Stimulated activated naive CD8-positive, alpha-beta T cell treated with anti-CD3 and anti-CD28 coated beads, Interleukin-15, Interleukin-2, amounts not matched to agents 100 ng/mL and 50 ng/mL, for 24 hours (primary cell): ENCODE data around the gene SKAP1.

Source experiments
- H3K27ac Mint-ChIP-seq: one replicate; pipeline ENCODE4 v1.8.0; 2021; ENCODE audit warnings: mild to moderate bottlenecking, mixed read lengths
- H3K27me3 Mint-ChIP-seq: one replicate; pipeline ENCODE4 v1.8.0; 2021; ENCODE audit warnings: mixed read lengths
- H3K36me3 Mint-ChIP-seq: one replicate; pipeline ENCODE4 v1.8.0; 2021; ENCODE audit warnings: low read depth, mixed read lengths
- H3K4me1 Mint-ChIP-seq: one replicate; pipeline ENCODE4 v1.8.0; 2021; ENCODE audit warnings: low read depth, mixed read lengths
- H3K4me3 Mint-ChIP-seq: one replicate; pipeline ENCODE4 v1.8.0; 2021; ENCODE audit warnings: mild to moderate bottlenecking, mixed read lengths
- H3K9me3 Mint-ChIP-seq: one replicate; pipeline ENCODE4 v1.8.0; 2021; ENCODE audit warnings: mixed read lengths

Gene SKAP1

GRCh38 chr17:48240562-48241130 lies 189.4 kb downstream of the SKAP1 start:
- Mint-ChIP-seq H3K4me3 (no peak overlapping the region), H3K4me1 (peaks cover 70% of the 10 kb centered on the region), H3K9me3 (no peaks in the 10 kb centered on the region), H3K27ac (peak overlapping the region; percentile 27), H3K27me3 (no peaks in the 10 kb centered on the region), H3K36me3 (peaks cover 19% of the 10 kb centered on the region)

- Mint-ChIP-seq H3K27ac (peak overlapping the region; percentile 32), H3K4me1 (peaks cover 66% of the 10 kb centered on the region), H3K4me3 (no peak overlapping the region)
These were observed 189.9 kb downstream of the SKAP1 start for GRCh38 chr17:48240122-48240521.

GRCh38 chr17:48239603-48239995 lies 190.4 kb downstream of the SKAP1 start:
- H3K27me3 Mint-ChIP-seq: no peaks in the 10 kb centered on the region
- no peak overlapping the region for H3K4me3 Mint-ChIP-seq
- H3K36me3 Mint-ChIP-seq: peaks cover 24% of the 10 kb centered on the region
- H3K9me3 Mint-ChIP-seq: no peaks in the 10 kb centered on the region
- peaks cover 61% of the 10 kb centered on the region for H3K4me1 Mint-ChIP-seq
- H3K27ac Mint-ChIP-seq: peak overlapping the region; percentile 32

More at GRCh38 chr17:48240122-48240521, 189.9 kb downstream of the SKAP1 start:
- H3K36me3 Mint-ChIP-seq: peaks cover 20% of the 10 kb centered on the region
- H3K27me3 Mint-ChIP-seq: no peaks in the 10 kb centered on the region
- H3K9me3 Mint-ChIP-seq: no peaks in the 10 kb centered on the region

GRCh38 chr17:48238933-48239602 lies 190.9 kb downstream of the SKAP1 start:
- no peak overlapping the region for H3K4me3 Mint-ChIP-seq
- H3K36me3 Mint-ChIP-seq: peaks cover 24% of the 10 kb centered on the region
- peaks cover 56% of the 10 kb centered on the region for H3K4me1 Mint-ChIP-seq
- H3K27me3 Mint-ChIP-seq: no peaks in the 10 kb centered on the region
- no peaks in the 10 kb centered on the region for H3K9me3 Mint-ChIP-seq
- H3K27ac Mint-ChIP-seq: no peak overlapping the region

GRCh38 chr17:48237456-48237855 lies 192.6 kb downstream of the SKAP1 start:
- Mint-ChIP-seq H3K27ac (no peak overlapping the region), H3K36me3 (peaks cover 29% of the 10 kb centered on the region), H3K4me3 (no peak overlapping the region), H3K4me1 (peaks cover 45% of the 10 kb centered on the region), H3K9me3 (no peaks in the 10 kb centered on the region), H3K27me3 (no peaks in the 10 kb centered on the region)

- no peak overlapping the region for H3K27ac Mint-ChIP-seq
- no peaks in the 10 kb centered on the region for H3K27me3 Mint-ChIP-seq
- H3K4me1 Mint-ChIP-seq: peaks cover 42% of the 10 kb centered on the region
- H3K4me3 Mint-ChIP-seq: no peak overlapping the region
- H3K9me3 Mint-ChIP-seq: no peaks in the 10 kb centered on the region
- H3K36me3 Mint-ChIP-seq: peaks cover 28% of the 10 kb centered on the region
These were observed 193.3 kb downstream of the SKAP1 start for GRCh38 chr17:48236681-48237134.

GRCh38 chr17:48234922-48235321 lies 195.1 kb downstream of the SKAP1 start:
- Mint-ChIP-seq H3K36me3 (peaks cover 29% of the 10 kb centered on the region), H3K27ac (no peak overlapping the region), H3K9me3 (no peaks in the 10 kb centered on the region), H3K4me3 (no peak overlapping the region), H3K4me1 (peaks cover 26% of the 10 kb centered on the region), H3K27me3 (no peaks in the 10 kb centered on the region)

GRCh38 chr17:48231995-48232959 lies 197.7 kb downstream of the SKAP1 start:
- Mint-ChIP-seq H3K27me3 (no peaks in the 10 kb centered on the region), H3K27ac (no peak overlapping the region), H3K9me3 (no peaks in the 10 kb centered on the region), H3K4me3 (no peak overlapping the region), H3K4me1 (peaks cover 5% of the 10 kb centered on the region), H3K36me3 (peaks cover 24% of the 10 kb centered on the region)

- no peak overlapping the region for H3K4me3 Mint-ChIP-seq
- H3K27ac Mint-ChIP-seq: no peak overlapping the region
- peaks cover 22% of the 10 kb centered on the region for H3K36me3 Mint-ChIP-seq
- no peaks in the 10 kb centered on the region for H3K9me3 Mint-ChIP-seq
- no peaks in the 10 kb centered on the region for H3K27me3 Mint-ChIP-seq
- peaks cover 7% of the 10 kb centered on the region for H3K4me1 Mint-ChIP-seq
These were observed 200.1 kb downstream of the SKAP1 start for GRCh38 chr17:48229936-48230335.

- peaks cover 15% of the 10 kb centered on the region for H3K4me1 Mint-ChIP-seq
- no peak overlapping the region for H3K27ac Mint-ChIP-seq
- no peaks in the 10 kb centered on the region for H3K27me3 Mint-ChIP-seq
These were observed 201.3 kb downstream of the SKAP1 start for GRCh38 chr17:48228720-48229119.

GRCh38 chr17:48225725-48226567 lies 204.1 kb downstream of the SKAP1 start:
- Mint-ChIP-seq H3K36me3 (peaks cover 15% of the 10 kb centered on the region), H3K27ac (no peak overlapping the region), H3K4me1 (peaks cover 15% of the 10 kb centered on the region)

More at GRCh38 chr17:48228720-48229119, 201.3 kb downstream of the SKAP1 start:
- Mint-ChIP-seq H3K36me3 (peaks cover 20% of the 10 kb centered on the region), H3K4me3 (no peak overlapping the region), H3K9me3 (no peaks in the 10 kb centered on the region)

GRCh38 chr17:48223945-48224344 lies 206.1 kb downstream of the SKAP1 start:
- Mint-ChIP-seq H3K27me3 (no peaks in the 10 kb centered on the region), H3K36me3 (peaks cover 8% of the 10 kb centered on the region), H3K9me3 (no peaks in the 10 kb centered on the region), H3K4me1 (peaks cover 15% of the 10 kb centered on the region), H3K27ac (no peak overlapping the region), H3K4me3 (no peak overlapping the region)

More at GRCh38 chr17:48225725-48226567, 204.1 kb downstream of the SKAP1 start:
- H3K9me3 Mint-ChIP-seq: no peaks in the 10 kb centered on the region
- no peak overlapping the region for H3K4me3 Mint-ChIP-seq
- H3K27me3 Mint-ChIP-seq: no peaks in the 10 kb centered on the region

- Mint-ChIP-seq H3K36me3 (peaks cover 8% of the 10 kb centered on the region), H3K9me3 (no peaks in the 10 kb centered on the region), H3K27me3 (no peaks in the 10 kb centered on the region), H3K27ac (no peak overlapping the region), H3K4me1 (peaks cover 4% of the 10 kb centered on the region), H3K4me3 (no peak overlapping the region)
These were observed 210.4 kb downstream of the SKAP1 start for GRCh38 chr17:48219617-48220016.

GRCh38 chr17:48215583-48216139 lies 214.4 kb downstream of the SKAP1 start:
- Mint-ChIP-seq H3K27ac (no peak overlapping the region), H3K4me1 (no peaks in the 10 kb centered on the region), H3K36me3 (peaks cover 8% of the 10 kb centered on the region)

More at GRCh38 chr17:48215583-48216139, 214.4 kb downstream of the SKAP1 start:
- Mint-ChIP-seq H3K4me3 (no peak overlapping the region), H3K27me3 (no peaks in the 10 kb centered on the region), H3K9me3 (no peaks in the 10 kb centered on the region)
